Renal pelvis (tissue), 4 donors: ENCODE data around the gene HOXA10. TPM values are rescaled to one million over a fixed set of nuclear protein-coding genes. Genes with fewer than 3 reads are reported as not detected.

Source experiments
- DNase-seq: peaks from one replicate; pipeline ENCODE4 v3.0.0-alpha.2; 2013
- polyA plus RNA-seq, 3 donors: library from polyadenylated mRNA; unstranded; fragments of 120-200 nt; gene quantifications; one replicate each; pipeline ENCODE4 v1.2.1, GENCODE V29; 2013; ENCODE audit not compliant: insufficient read length in 3 of 3

Gene HOXA10
- polyA plus RNA-seq, 3 donors: 137 to 148 (median 148) TPM

GRCh38 chr7:27171637-27172314 is 2.3 kb downstream of the HOXA10 start:
- DNase-seq: no peak

GRCh38 chr7:27171325-27171636 is 2.8 kb downstream of the HOXA10 start:
- no peak for DNase-seq

GRCh38 chr7:27170426-27171324 is 3.4 kb downstream of the HOXA10 start:
- DNase-seq: no peak

- peak; percentile 68 for DNase-seq
Observed at GRCh38 chr7:27169658-27170425, 4.3 kb downstream of the HOXA10 start.

GRCh38 chr7:27168265-27168947 is 5.7 kb downstream of the HOXA10 start:
- DNase-seq: no peak

GRCh38 chr7:27167916-27168264 is 6.2 kb downstream of the HOXA10 start:
- DNase-seq: no peak

GRCh38 chr7:27166531-27167505 is 7.3 kb downstream of the HOXA10 start:
- DNase-seq: no peak

- DNase-seq: peak; percentile 91
Observed at GRCh38 chr7:27165996-27166530, 8.1 kb downstream of the HOXA10 start.

GRCh38 chr7:27165089-27165995 is 8.8 kb downstream of the HOXA10 start, which contains the start of gene HOXA9:
Gene HOXA9, minus strand, starts transcription at chr7:27165537. Its CDS starts 80 bp downstream, at chr7:27165457.
- DNase-seq: peak; percentile 94

- no peak for DNase-seq
Observed at GRCh38 chr7:27164367-27165088, 9.6 kb downstream of the HOXA10 start.

- no peak for DNase-seq
Observed at GRCh38 chr7:27164045-27164366, 10.1 kb downstream of the HOXA10 start.

GRCh38 chr7:27163288-27164044 is 10.7 kb downstream of the HOXA10 start:
- no peak for DNase-seq

GRCh38 chr7:27162561-27163287 is 11.4 kb downstream of the HOXA10 start:
- DNase-seq: no peak

GRCh38 chr7:27161721-27162560 is 12.2 kb downstream of the HOXA10 start:
- no peak for DNase-seq

- DNase-seq: no peak
Observed at GRCh38 chr7:27161214-27161720, 12.9 kb downstream of the HOXA10 start.
